Measurements from ENCODE around the gene OGFOD3.

OGFOD3 gene

DNA sequence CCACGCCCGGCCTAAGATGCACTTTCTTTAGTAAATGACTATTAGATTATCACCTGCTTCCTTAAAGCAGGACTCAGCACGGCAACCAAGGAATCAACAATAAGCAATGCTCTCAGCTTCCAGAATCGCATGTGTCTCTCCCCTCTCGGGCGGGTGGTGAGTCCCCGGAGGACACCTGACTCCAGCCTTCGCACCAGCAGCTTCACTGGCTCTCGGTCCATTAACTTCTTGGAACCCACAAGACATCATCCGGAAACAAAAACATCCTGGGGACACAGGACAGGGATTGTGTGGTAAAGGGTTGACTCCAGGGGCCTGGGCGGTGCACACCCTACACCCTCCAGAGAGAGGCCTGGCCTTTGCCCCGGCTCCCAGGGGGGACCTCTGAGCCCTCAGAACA, 24.1 kb downstream of the OGFOD3 start:
- no peak overlapping the region for H3K4me3 Mint-ChIP-seq
- no peaks in the 10 kb centered on the region for H3K9me3 Mint-ChIP-seq

GRCh38 chr17:82392941-82393340, 25.4 kb downstream of the OGFOD3 start:
- Mint-ChIP-seq H3K4me1 (peaks cover 60% of the 10 kb centered on the region), H3K4me3 (peak overlapping the region; percentile 67), H3K9me3 (no peaks in the 10 kb centered on the region), H3K36me3 (ENCODE audit: low read depth) (peaks cover 32% of the 10 kb centered on the region), H3K27me3 (ENCODE audit: low read depth, poor library complexity) (peaks cover 7% of the 10 kb centered on the region), H3K27ac (peak overlapping the region; percentile 97)
- no peak for DNase-seq
- TF ChIP-seq, protein P1, sequence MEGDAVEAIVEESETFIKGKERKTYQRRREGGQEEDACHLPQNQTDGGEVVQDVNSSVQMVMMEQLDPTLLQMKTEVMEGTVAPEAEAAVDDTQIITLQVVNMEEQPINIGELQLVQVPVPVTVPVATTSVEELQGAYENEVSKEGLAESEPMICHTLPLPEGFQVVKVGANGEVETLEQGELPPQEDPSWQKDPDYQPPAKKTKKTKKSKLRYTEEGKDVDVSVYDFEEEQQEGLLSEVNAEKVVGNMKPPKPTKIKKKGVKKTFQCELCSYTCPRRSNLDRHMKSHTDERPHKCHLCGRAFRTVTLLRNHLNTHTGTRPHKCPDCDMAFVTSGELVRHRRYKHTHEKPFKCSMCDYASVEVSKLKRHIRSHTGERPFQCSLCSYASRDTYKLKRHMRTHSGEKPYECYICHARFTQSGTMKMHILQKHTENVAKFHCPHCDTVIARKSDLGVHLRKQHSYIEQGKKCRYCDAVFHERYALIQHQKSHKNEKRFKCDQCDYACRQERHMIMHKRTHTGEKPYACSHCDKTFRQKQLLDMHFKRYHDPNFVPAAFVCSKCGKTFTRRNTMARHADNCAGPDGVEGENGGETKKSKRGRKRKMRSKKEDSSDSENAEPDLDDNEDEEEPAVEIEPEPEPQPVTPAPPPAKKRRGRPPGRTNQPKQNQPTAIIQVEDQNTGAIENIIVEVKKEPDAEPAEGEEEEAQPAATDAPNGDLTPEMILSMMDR (IDR thresholded peaks at IDR 0.05) = no peak

More for the DNA sequence above, 24.1 kb downstream of the OGFOD3 start:
- Mint-ChIP-seq H3K27me3 (ENCODE audit: low read depth, poor library complexity) (peaks cover 10% of the 10 kb centered on the region), H3K36me3 (ENCODE audit: low read depth) (peaks cover 32% of the 10 kb centered on the region), H3K4me1 (peaks cover 58% of the 10 kb centered on the region), H3K27ac (peak overlapping the region; percentile 90)
- TF ChIP-seq, protein P1 (IDR thresholded peaks at IDR 0.05) = no peak
- DNase-seq = no peak

- H3K4me3 Mint-ChIP-seq = peak overlapping the region; percentile 67
- no peak for DNase-seq
Measured at GRCh38 chr17:82392209-82392920, 26.0 kb downstream of the OGFOD3 start.

DNA sequence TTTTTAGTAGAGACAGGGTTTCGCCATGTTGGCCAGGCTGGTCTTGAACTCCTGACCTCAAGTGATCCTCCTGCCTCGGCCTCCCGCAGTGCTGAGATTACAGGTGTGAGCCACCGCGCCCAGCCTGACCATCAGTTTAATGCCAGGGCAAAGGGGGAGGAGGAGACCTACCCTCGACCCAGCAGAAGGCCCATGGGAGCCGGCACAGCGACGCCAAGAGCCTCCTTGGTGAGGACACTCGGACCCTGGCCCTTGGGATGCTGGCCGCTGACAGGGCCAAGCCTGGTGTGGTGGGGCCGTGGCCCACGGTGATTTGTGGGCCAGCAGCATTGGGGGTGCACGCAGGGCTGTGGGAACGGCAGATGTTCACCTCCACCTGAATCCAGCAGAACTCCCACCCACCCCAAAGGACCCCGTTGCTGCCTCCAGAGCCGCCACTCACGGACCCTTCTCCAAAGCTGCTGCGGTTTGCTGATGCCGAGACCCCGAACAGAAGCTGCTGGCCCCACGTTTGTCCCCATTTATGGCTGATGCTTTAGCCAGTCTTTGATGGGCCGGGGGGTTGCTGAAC, 26.8 kb downstream of the OGFOD3 start:
- DNase-seq = no peak
- H3K36me3 Mint-ChIP-seq (ENCODE audit: low read depth) = peaks cover 32% of the 10 kb centered on the region

More at GRCh38 chr17:82392209-82392920, 26.0 kb downstream of the OGFOD3 start:
- Mint-ChIP-seq H3K27me3 (ENCODE audit: low read depth, poor library complexity) (peaks cover 9% of the 10 kb centered on the region), H3K9me3 (no peaks in the 10 kb centered on the region), H3K36me3 (ENCODE audit: low read depth) (peaks cover 32% of the 10 kb centered on the region), H3K27ac (peak overlapping the region; percentile 97), H3K4me1 (peaks cover 66% of the 10 kb centered on the region)
- TF ChIP-seq, protein P1 (IDR thresholded peaks at IDR 0.05) = no peak

DNA sequence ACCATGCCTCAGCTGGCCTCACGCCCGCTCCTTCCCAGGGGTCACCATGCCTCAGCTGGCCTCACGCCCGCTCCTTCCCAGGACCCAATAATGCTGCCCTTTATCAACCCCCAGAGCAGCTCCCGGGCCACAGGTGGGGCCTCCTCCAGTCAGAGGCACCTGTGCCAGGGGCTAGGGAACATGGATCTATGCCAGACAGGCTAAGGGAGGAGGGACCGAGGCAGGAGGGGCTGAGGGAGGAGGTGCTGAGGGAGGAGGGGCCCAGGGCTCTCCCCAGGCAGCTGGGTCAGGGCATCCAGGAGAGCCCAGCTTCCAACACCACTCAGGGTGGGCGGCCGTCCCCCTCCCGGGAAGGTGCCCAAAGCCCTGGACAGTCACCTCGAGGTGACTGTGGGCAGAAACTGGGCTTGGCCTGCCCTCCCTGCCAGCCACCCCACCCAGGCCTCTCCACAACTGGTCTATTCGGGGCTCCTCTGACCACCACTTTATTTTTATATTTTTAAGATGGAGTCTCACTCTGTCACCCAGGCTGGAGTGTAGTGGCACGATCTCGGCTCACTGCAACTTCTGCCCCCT, 27.4 kb downstream of the OGFOD3 start:
- Mint-ChIP-seq H3K36me3 (ENCODE audit: low read depth) (peaks cover 32% of the 10 kb centered on the region), H3K9me3 (no peaks in the 10 kb centered on the region), H3K4me3 (no peak overlapping the region), H3K4me1 (peaks cover 60% of the 10 kb centered on the region), H3K27me3 (ENCODE audit: low read depth, poor library complexity) (peaks cover 10% of the 10 kb centered on the region), H3K27ac (no peak overlapping the region)
- TF ChIP-seq, protein P1 (IDR thresholded peaks at IDR 0.05) = no peak
- DNase-seq = no peak

More for the DNA sequence above, 26.8 kb downstream of the OGFOD3 start:
- TF ChIP-seq, protein P1 (IDR thresholded peaks at IDR 0.05) = no peak
- Mint-ChIP-seq H3K27ac (no peak overlapping the region), H3K9me3 (no peaks in the 10 kb centered on the region), H3K4me3 (no peak overlapping the region), H3K4me1 (peaks cover 62% of the 10 kb centered on the region), H3K27me3 (ENCODE audit: low read depth, poor library complexity) (peaks cover 10% of the 10 kb centered on the region)
